ENCODE data around the gene BACH2. TPM values are rescaled to one million over a fixed set of nuclear protein-coding genes. Genes with fewer than 3 reads are reported as not detected.

The BACH2 gene
- total RNA-seq, 1 donor from 2014 or later, result 2.1 TPM

DNA sequence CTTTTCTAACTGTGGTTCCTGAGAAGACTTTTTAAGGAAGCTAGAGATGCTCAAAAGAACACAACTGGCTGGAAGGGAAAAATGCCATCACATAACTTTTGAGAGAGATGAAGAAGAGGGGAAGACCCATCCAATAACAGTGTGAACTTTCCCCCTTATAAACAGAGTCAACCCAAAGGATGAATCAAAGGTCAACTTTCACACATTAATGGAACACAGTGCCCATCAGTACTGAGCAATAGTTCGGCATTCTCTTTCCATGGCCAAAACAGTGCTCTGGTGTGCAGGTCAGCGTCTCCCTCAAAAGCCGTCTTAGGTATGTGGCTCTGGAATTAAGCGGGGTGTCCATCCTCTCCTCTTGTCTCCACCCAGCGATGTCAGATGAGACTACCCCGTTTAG lies 272.0 kb downstream of the BACH2 start:
- no peak overlapping the region for H3K4me3 ChIP-seq (ENCODE audit: low read depth, low read length)
- FAIRE-seq (no peak), DNase-seq (ENCODE audit: low read depth) (no peak)
- no peak for TF ChIP-seq CTCF (IDR thresholded peaks at IDR 0.05; ENCODE audit: insufficient read depth, low read length, severe bottlenecking)
- H3K27me3 ChIP-seq (ENCODE audit: control insufficient read depth, insufficient read depth, low read length), result no peaks in the 10 kb centered on the region
- H3K36me3 ChIP-seq (ENCODE audit: control insufficient read depth, insufficient read depth, low read length), result no peaks in the 10 kb centered on the region

GRCh38 chr6:90021711-90022110 lies 274.9 kb downstream of the BACH2 start:
- TF ChIP-seq CTCF (IDR thresholded peaks at IDR 0.05; ENCODE audit: insufficient read depth, low read length, severe bottlenecking), result no peak
- no peak overlapping the region for H3K4me3 ChIP-seq (ENCODE audit: low read depth, low read length)
- DNase-seq (ENCODE audit: low read depth) (no peak), FAIRE-seq (no peak)
- no peaks in the 10 kb centered on the region for H3K27me3 ChIP-seq (ENCODE audit: control insufficient read depth, insufficient read depth, low read length)
- H3K36me3 ChIP-seq (ENCODE audit: control insufficient read depth, insufficient read depth, low read length), result no peaks in the 10 kb centered on the region

- Histone ChIP-seq H3K4me3 (ENCODE audit: low read depth, low read length) (no peak overlapping the region), H3K36me3 (ENCODE audit: control insufficient read depth, insufficient read depth, low read length) (no peaks in the 10 kb centered on the region), H3K27me3 (ENCODE audit: control insufficient read depth, insufficient read depth, low read length) (no peaks in the 10 kb centered on the region)
- no peak for TF ChIP-seq CTCF (IDR thresholded peaks at IDR 0.05; ENCODE audit: insufficient read depth, low read length, severe bottlenecking)
- DNase-seq (ENCODE audit: low read depth), result no peak
- no peak for FAIRE-seq
Measured at GRCh38 chr6:90020746-90021145, 275.9 kb downstream of the BACH2 start.

GRCh38 chr6:90019216-90019615 lies 277.4 kb downstream of the BACH2 start:
- DNase-seq (ENCODE audit: low read depth), result no peak
- no peak for TF ChIP-seq CTCF (IDR thresholded peaks at IDR 0.05; ENCODE audit: insufficient read depth, low read length, severe bottlenecking)
- H3K4me3 ChIP-seq (ENCODE audit: low read depth, low read length), result no peak overlapping the region
- H3K27me3 ChIP-seq (ENCODE audit: control insufficient read depth, insufficient read depth, low read length), result no peaks in the 10 kb centered on the region
- FAIRE-seq, result no peak
- H3K36me3 ChIP-seq (ENCODE audit: control insufficient read depth, insufficient read depth, low read length), result no peaks in the 10 kb centered on the region

GRCh38 chr6:90015883-90016282 lies 280.8 kb downstream of the BACH2 start:
- no peaks in the 10 kb centered on the region for H3K27me3 ChIP-seq (ENCODE audit: control insufficient read depth, insufficient read depth, low read length)
- FAIRE-seq (no peak), DNase-seq (ENCODE audit: low read depth) (no peak)
- TF ChIP-seq CTCF (IDR thresholded peaks at IDR 0.05; ENCODE audit: insufficient read depth, low read length, severe bottlenecking), result no peak
- H3K36me3 ChIP-seq (ENCODE audit: control insufficient read depth, insufficient read depth, low read length), result no peaks in the 10 kb centered on the region
- no peak overlapping the region for H3K4me3 ChIP-seq (ENCODE audit: low read depth, low read length)

- TF ChIP-seq CTCF (IDR thresholded peaks at IDR 0.05; ENCODE audit: insufficient read depth, low read length, severe bottlenecking), result no peak
- Histone ChIP-seq H3K27me3 (ENCODE audit: control insufficient read depth, insufficient read depth, low read length) (no peaks in the 10 kb centered on the region), H3K4me3 (ENCODE audit: low read depth, low read length) (no peak overlapping the region), H3K36me3 (ENCODE audit: control insufficient read depth, insufficient read depth, low read length) (no peaks in the 10 kb centered on the region)
- DNase-seq (ENCODE audit: low read depth) (peak; percentile 91), FAIRE-seq (no peak)
Measured at GRCh38 chr6:90008908-90009501, 287.6 kb downstream of the BACH2 start.

Measured in bronchial epithelial cell (primary cell).